Measurements from ENCODE around the gene TMEM167B.

TMEM167B gene

DNA sequence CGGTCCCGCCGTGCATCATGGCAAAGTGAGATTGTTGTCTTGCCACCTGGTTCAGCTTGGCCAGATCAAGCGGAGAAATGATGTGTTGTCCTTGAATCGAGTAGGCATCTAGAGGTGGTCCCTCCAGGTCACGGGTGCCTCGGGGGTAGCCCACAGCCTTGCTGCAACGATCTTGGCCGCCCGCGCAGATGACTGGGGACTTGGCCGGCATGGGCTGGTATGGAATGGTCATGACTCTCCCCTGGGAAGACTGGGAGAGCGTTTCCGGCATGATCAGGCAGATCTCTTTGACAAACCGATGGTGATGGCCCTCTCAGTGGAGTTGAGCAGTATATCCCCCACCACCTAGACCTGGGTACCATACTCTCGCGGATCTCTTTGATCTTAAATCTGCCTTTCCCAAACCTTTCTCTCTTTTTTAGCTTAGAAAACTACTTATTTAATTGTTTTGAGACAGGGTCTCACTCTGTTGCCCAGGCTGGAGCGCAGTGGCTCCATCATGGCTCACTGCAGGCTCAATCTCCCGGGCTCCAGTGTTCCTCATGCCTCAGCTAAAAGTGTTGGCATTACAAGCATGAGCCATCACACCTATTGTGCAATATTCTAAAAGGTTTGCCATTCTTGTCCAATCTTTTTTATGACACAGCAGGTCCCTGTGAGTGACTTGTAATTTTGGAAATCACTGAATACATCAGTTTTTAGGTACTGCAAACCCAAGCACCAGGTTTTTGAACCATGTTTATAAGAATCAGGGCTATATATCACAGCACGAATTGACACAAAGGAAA is 14.0 kb downstream of the TMEM167B start:
- H3K9me3 ChIP-seq (ENCODE audit: control insufficient read depth, insufficient read depth, low read length): no peaks in the 10 kb centered on the region
- no peak for TF ChIP-seq EZH2phosphoT487 (IDR thresholded peaks at IDR 0.05; ENCODE audit: borderline replicate concordance, low read length)
- TF ChIP-seq, protein P1, sequence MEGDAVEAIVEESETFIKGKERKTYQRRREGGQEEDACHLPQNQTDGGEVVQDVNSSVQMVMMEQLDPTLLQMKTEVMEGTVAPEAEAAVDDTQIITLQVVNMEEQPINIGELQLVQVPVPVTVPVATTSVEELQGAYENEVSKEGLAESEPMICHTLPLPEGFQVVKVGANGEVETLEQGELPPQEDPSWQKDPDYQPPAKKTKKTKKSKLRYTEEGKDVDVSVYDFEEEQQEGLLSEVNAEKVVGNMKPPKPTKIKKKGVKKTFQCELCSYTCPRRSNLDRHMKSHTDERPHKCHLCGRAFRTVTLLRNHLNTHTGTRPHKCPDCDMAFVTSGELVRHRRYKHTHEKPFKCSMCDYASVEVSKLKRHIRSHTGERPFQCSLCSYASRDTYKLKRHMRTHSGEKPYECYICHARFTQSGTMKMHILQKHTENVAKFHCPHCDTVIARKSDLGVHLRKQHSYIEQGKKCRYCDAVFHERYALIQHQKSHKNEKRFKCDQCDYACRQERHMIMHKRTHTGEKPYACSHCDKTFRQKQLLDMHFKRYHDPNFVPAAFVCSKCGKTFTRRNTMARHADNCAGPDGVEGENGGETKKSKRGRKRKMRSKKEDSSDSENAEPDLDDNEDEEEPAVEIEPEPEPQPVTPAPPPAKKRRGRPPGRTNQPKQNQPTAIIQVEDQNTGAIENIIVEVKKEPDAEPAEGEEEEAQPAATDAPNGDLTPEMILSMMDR (IDR thresholded peaks at IDR 0.05; ENCODE audit: low read depth, low read length, poor library complexity, severe bottlenecking): no peak
- no peak overlapping the region for H3K27ac ChIP-seq (ENCODE audit: low read depth, low read length)
- H3K27me3 ChIP-seq (ENCODE audit: control insufficient read depth, low read length): peaks cover 9% of the 10 kb centered on the region; the same call in 1 of the 2 replicates
- peaks cover 11% of the 10 kb centered on the region for H3K4me1 ChIP-seq (ENCODE audit: control insufficient read depth, low read length)
- peaks cover 23% of the 10 kb centered on the region for H3K79me2 ChIP-seq (ENCODE audit: control insufficient read depth, low read length)
- no peak overlapping the region for H3K4me2 ChIP-seq (ENCODE audit: low read length)
- no peaks in the 10 kb centered on the region for H3K9me2 ChIP-seq (replicated peaks; ENCODE audit: control insufficient read depth, low read length)
- H3F3A ChIP-seq (ENCODE audit: control insufficient read depth, insufficient read depth): peaks cover 29% of the 10 kb centered on the region
- H3K36me3 ChIP-seq (ENCODE audit: control insufficient read depth, low read length): peaks cover 26% of the 10 kb centered on the region
- no peak overlapping the region for H3K4me3 ChIP-seq (ENCODE audit: low read length)
- peaks cover 4% of the 10 kb centered on the region for H4K20me1 ChIP-seq (ENCODE audit: control insufficient read depth, insufficient read depth, low read depth, low read length)

DNA sequence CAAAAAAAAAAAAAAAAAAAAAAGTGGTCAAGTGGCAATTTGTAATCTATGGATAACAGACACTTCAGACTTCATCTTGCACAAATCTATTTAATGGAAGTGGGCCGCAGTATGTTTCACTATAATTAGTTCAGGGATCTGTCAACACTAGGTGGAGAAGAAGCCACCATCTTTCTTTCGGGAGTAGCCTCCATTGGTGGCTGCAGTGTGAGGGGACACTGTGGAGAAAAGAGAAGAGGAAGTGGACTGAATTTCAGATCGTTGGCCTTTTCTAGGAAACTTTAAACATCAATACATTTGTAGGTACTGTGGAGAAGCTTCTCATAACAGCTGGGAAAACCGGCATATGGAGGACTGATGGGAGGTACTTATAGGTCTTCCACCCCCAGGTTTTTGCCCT is 15.3 kb downstream of the TMEM167B start:
- no peak overlapping the region for H3K4me3 ChIP-seq (ENCODE audit: low read length)
- H3K79me2 ChIP-seq (ENCODE audit: control insufficient read depth, low read length): peaks cover 13% of the 10 kb centered on the region
- H3K4me1 ChIP-seq (ENCODE audit: control insufficient read depth, low read length): peaks cover 9% of the 10 kb centered on the region
- peaks cover 4% of the 10 kb centered on the region for H4K20me1 ChIP-seq (ENCODE audit: control insufficient read depth, insufficient read depth, low read depth, low read length)
- H3K27me3 ChIP-seq (ENCODE audit: control insufficient read depth, low read length): peaks cover 13% of the 10 kb centered on the region; the same call in 1 of the 2 replicates
- H3K9me3 ChIP-seq (ENCODE audit: control insufficient read depth, insufficient read depth, low read length): no peaks in the 10 kb centered on the region
- H3K27ac ChIP-seq (ENCODE audit: low read depth, low read length): no peak overlapping the region
- H3K36me3 ChIP-seq (ENCODE audit: control insufficient read depth, low read length): peaks cover 18% of the 10 kb centered on the region
- H3K9me2 ChIP-seq (replicated peaks; ENCODE audit: control insufficient read depth, low read length): no peaks in the 10 kb centered on the region
- peaks cover 27% of the 10 kb centered on the region for H3F3A ChIP-seq (ENCODE audit: control insufficient read depth, insufficient read depth)
- no peak overlapping the region for H3K4me2 ChIP-seq (ENCODE audit: low read length)
- no peak for TF ChIP-seq EZH2phosphoT487 (IDR thresholded peaks at IDR 0.05; ENCODE audit: borderline replicate concordance, low read length)
- TF ChIP-seq, protein P1 (IDR thresholded peaks at IDR 0.05; ENCODE audit: low read depth, low read length, poor library complexity, severe bottlenecking): no peak

DNA sequence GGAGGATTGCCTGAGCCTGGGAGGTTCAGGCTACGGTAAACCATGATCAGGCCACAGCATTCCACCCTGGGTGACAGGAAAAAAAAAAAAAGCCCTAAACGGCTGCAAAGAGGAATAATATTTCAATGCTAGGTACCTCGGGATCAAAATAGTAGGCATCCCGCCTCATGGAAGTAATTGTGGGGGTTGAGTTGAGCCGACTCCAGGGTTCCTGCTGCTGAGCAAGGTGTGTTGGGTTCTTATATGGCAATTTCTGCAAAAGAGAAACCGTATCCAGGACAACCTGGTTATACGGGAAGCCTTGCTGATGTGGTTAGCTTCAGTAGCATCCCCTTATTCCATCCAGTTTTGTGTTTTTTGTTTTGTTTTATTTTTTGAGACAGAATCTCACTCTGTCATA is 17.2 kb downstream of the TMEM167B start:
- no peak overlapping the region for H3K4me3 ChIP-seq (ENCODE audit: low read length)
- H3K36me3 ChIP-seq (ENCODE audit: control insufficient read depth, low read length): peaks cover 5% of the 10 kb centered on the region
- no peaks in the 10 kb centered on the region for H3K9me3 ChIP-seq (ENCODE audit: control insufficient read depth, insufficient read depth, low read length)
- no peak overlapping the region for H3K4me2 ChIP-seq (ENCODE audit: low read length)
- peaks cover 17% of the 10 kb centered on the region for H3K27me3 ChIP-seq (ENCODE audit: control insufficient read depth, low read length)
- H3F3A ChIP-seq (ENCODE audit: control insufficient read depth, insufficient read depth): peaks cover 18% of the 10 kb centered on the region
- no peaks in the 10 kb centered on the region for H3K79me2 ChIP-seq (ENCODE audit: control insufficient read depth, low read length)
- H3K4me1 ChIP-seq (ENCODE audit: control insufficient read depth, low read length): peaks cover 11% of the 10 kb centered on the region
- H4K20me1 ChIP-seq (ENCODE audit: control insufficient read depth, insufficient read depth, low read depth, low read length): no peaks in the 10 kb centered on the region
- no peak for TF ChIP-seq EZH2phosphoT487 (IDR thresholded peaks at IDR 0.05; ENCODE audit: borderline replicate concordance, low read length)
- TF ChIP-seq, protein P1 (IDR thresholded peaks at IDR 0.05; ENCODE audit: low read depth, low read length, poor library complexity, severe bottlenecking): no peak
- no peak overlapping the region for H3K27ac ChIP-seq (ENCODE audit: low read depth, low read length)
- H3K9me2 ChIP-seq (replicated peaks; ENCODE audit: control insufficient read depth, low read length): no peaks in the 10 kb centered on the region

All from DOHH2 (cell line).